Measurements from ENCODE around the gene HSPA1B.

HSPA1B gene

GRCh38 chr6:31827286-31828079 is at the start of gene HSPA1B:
TSS of gene HSPA1B (plus strand) at chr6:31827738. CDS start at chr6:31827951, 213 bp downstream.
- Histone ChIP-seq H3K4me1 (ENCODE audit: insufficient read depth, low read length) (peaks cover 5% of the 10 kb centered on the region), H3K9me3 (ENCODE audit: control insufficient read depth, insufficient read depth, low read length) (no peaks in the 10 kb centered on the region), H3K36me3 (ENCODE audit: insufficient read depth, low read length) (no peaks in the 10 kb centered on the region), H3K9ac (ENCODE audit: low read depth, low read length) (peak within 1 kb of the TSS; percentile 67)

GRCh38 chr6:31778193-31778592 is 49.3 kb upstream of the HSPA1B start:
- no peaks in the 10 kb centered on the region for H3K9me3 ChIP-seq (ENCODE audit: control insufficient read depth, insufficient read depth, low read length)
- no peak overlapping the region for H3K9ac ChIP-seq (ENCODE audit: low read depth, low read length)

GRCh38 chr6:31778999-31779885 is 48.3 kb upstream of the HSPA1B start:
- H3K4me1 ChIP-seq (ENCODE audit: insufficient read depth, low read length) = no peaks in the 10 kb centered on the region; the same call in 1 of the 2 replicates
- peaks cover 7% of the 10 kb centered on the region for H3K36me3 ChIP-seq (ENCODE audit: insufficient read depth, low read length)
- no peak overlapping the region for H3K9ac ChIP-seq (ENCODE audit: low read depth, low read length)
- no peaks in the 10 kb centered on the region for H3K9me3 ChIP-seq (ENCODE audit: control insufficient read depth, insufficient read depth, low read length)

More at GRCh38 chr6:31778193-31778592, 49.3 kb upstream of the HSPA1B start:
- H3K4me1 ChIP-seq (ENCODE audit: insufficient read depth, low read length) = no peaks in the 10 kb centered on the region; the same call in 1 of the 2 replicates
- peaks cover 3% of the 10 kb centered on the region; the same call in 1 of the 2 replicates for H3K36me3 ChIP-seq (ENCODE audit: insufficient read depth, low read length)

GRCh38 chr6:31779908-31780307 is 47.6 kb upstream of the HSPA1B start:
- H3K4me1 ChIP-seq (ENCODE audit: insufficient read depth, low read length) = no peaks in the 10 kb centered on the region; the same call in 1 of the 2 replicates
- no peak overlapping the region for H3K9ac ChIP-seq (ENCODE audit: low read depth, low read length)
- H3K9me3 ChIP-seq (ENCODE audit: control insufficient read depth, insufficient read depth, low read length) = no peaks in the 10 kb centered on the region
- peaks cover 7% of the 10 kb centered on the region for H3K36me3 ChIP-seq (ENCODE audit: insufficient read depth, low read length)

- Histone ChIP-seq H3K36me3 (ENCODE audit: insufficient read depth, low read length) (peaks cover 11% of the 10 kb centered on the region), H3K9me3 (ENCODE audit: control insufficient read depth, insufficient read depth, low read length) (no peaks in the 10 kb centered on the region), H3K9ac (ENCODE audit: low read depth, low read length) (no peak overlapping the region), H3K4me1 (ENCODE audit: insufficient read depth, low read length) (no peaks in the 10 kb centered on the region; the same call in 1 of the 2 replicates)
These were observed 46.9 kb upstream of the HSPA1B start for GRCh38 chr6:31780507-31781243.

- Histone ChIP-seq H3K36me3 (ENCODE audit: insufficient read depth, low read length) (peaks cover 11% of the 10 kb centered on the region), H3K4me1 (ENCODE audit: insufficient read depth, low read length) (no peaks in the 10 kb centered on the region; the same call in 1 of the 2 replicates), H3K9me3 (ENCODE audit: control insufficient read depth, insufficient read depth, low read length) (no peaks in the 10 kb centered on the region), H3K9ac (ENCODE audit: low read depth, low read length) (no peak overlapping the region)
These were observed 46.1 kb upstream of the HSPA1B start for GRCh38 chr6:31781244-31782125.

- no peaks in the 10 kb centered on the region for H3K9me3 ChIP-seq (ENCODE audit: control insufficient read depth, insufficient read depth, low read length)
- H3K9ac ChIP-seq (ENCODE audit: low read depth, low read length) = no peak overlapping the region
- peaks cover 11% of the 10 kb centered on the region for H3K36me3 ChIP-seq (ENCODE audit: insufficient read depth, low read length)
- H3K4me1 ChIP-seq (ENCODE audit: insufficient read depth, low read length) = no peaks in the 10 kb centered on the region
These were observed 45.2 kb upstream of the HSPA1B start for GRCh38 chr6:31782126-31782855.

GRCh38 chr6:31784098-31784925 is 43.2 kb upstream of the HSPA1B start:
- Histone ChIP-seq H3K36me3 (ENCODE audit: insufficient read depth, low read length) (peaks cover 13% of the 10 kb centered on the region; the same call in 1 of the 2 replicates), H3K4me1 (ENCODE audit: insufficient read depth, low read length) (no peaks in the 10 kb centered on the region), H3K9ac (ENCODE audit: low read depth, low read length) (no peak overlapping the region)

GRCh38 chr6:31785475-31785874 is 42.1 kb upstream of the HSPA1B start:
- H3K9me3 ChIP-seq (ENCODE audit: control insufficient read depth, insufficient read depth, low read length) = no peaks in the 10 kb centered on the region
- peaks cover 14% of the 10 kb centered on the region; the same call in 1 of the 2 replicates for H3K36me3 ChIP-seq (ENCODE audit: insufficient read depth, low read length)
- no peaks in the 10 kb centered on the region for H3K4me1 ChIP-seq (ENCODE audit: insufficient read depth, low read length)
- no peak overlapping the region for H3K9ac ChIP-seq (ENCODE audit: low read depth, low read length)

More at GRCh38 chr6:31784098-31784925, 43.2 kb upstream of the HSPA1B start:
- H3K9me3 ChIP-seq (ENCODE audit: control insufficient read depth, insufficient read depth, low read length) = no peaks in the 10 kb centered on the region

GRCh38 chr6:31791324-31792089 is 36.0 kb upstream of the HSPA1B start:
- Histone ChIP-seq H3K36me3 (ENCODE audit: insufficient read depth, low read length) (peaks cover 7% of the 10 kb centered on the region), H3K9ac (ENCODE audit: low read depth, low read length) (no peak overlapping the region), H3K9me3 (ENCODE audit: control insufficient read depth, insufficient read depth, low read length) (no peaks in the 10 kb centered on the region), H3K4me1 (ENCODE audit: insufficient read depth, low read length) (peaks cover 4% of the 10 kb centered on the region)

GRCh38 chr6:31792090-31792374 is 35.5 kb upstream of the HSPA1B start:
- H3K36me3 ChIP-seq (ENCODE audit: insufficient read depth, low read length) = peaks cover 7% of the 10 kb centered on the region
- H3K9ac ChIP-seq (ENCODE audit: low read depth, low read length) = no peak overlapping the region
- H3K9me3 ChIP-seq (ENCODE audit: control insufficient read depth, insufficient read depth, low read length) = no peaks in the 10 kb centered on the region
- H3K4me1 ChIP-seq (ENCODE audit: insufficient read depth, low read length) = peaks cover 4% of the 10 kb centered on the region

- H3K9ac ChIP-seq (ENCODE audit: low read depth, low read length) = no peak overlapping the region
- peaks cover 7% of the 10 kb centered on the region for H3K36me3 ChIP-seq (ENCODE audit: insufficient read depth, low read length)
- no peaks in the 10 kb centered on the region for H3K9me3 ChIP-seq (ENCODE audit: control insufficient read depth, insufficient read depth, low read length)
- peaks cover 4% of the 10 kb centered on the region for H3K4me1 ChIP-seq (ENCODE audit: insufficient read depth, low read length)
These were observed 34.8 kb upstream of the HSPA1B start for GRCh38 chr6:31792761-31793171.

Measured in ES-I3 (cell line).